DMS 273 (cell line): ENCODE results near the gene CXCL3.

Experiments used
- DNase-seq: peaks from one replicate; lab custom pipeline; 2025; ENCODE audit not compliant: unreplicated experiment; lab: John Stamatoyannopoulos, UW

CXCL3 gene

GRCh38 chr4:74016068-74016467 lies 22.4 kb downstream of the CXCL3 start:
- no peak for DNase-seq

GRCh38 chr4:74015126-74015780 lies 23.2 kb downstream of the CXCL3 start:
- DNase-seq, result no peak

- no peak for DNase-seq
Measured at GRCh38 chr4:74014332-74014731, 24.2 kb downstream of the CXCL3 start.

DNA sequence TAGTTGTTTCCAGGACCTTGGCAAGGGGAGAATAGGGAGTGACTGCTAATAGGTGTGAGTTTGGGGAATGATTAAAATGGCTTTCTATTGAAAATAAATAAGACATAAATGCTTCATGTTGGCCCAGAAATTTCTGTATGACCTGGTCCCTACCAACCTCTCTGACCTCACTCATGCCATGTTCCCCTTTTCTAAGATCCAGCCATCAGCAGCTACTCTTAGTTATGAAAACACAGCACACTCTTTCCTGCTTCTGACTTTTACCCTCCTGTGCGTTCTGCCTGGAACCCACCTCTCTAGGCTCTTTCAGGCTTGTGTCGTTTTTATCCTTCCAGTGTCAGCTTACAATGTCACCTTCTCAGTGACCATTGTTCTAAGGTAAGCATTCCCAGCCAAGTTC lies 25.2 kb downstream of the CXCL3 start:
- no peak for DNase-seq

GRCh38 chr4:74012130-74012529 lies 26.4 kb downstream of the CXCL3 start:
- DNase-seq, result no peak

GRCh38 chr4:74009307-74009706 lies 29.2 kb downstream of the CXCL3 start:
- no peak for DNase-seq

GRCh38 chr4:74006009-74006476 lies 32.4 kb downstream of the CXCL3 start:
- no peak for DNase-seq

DNA sequence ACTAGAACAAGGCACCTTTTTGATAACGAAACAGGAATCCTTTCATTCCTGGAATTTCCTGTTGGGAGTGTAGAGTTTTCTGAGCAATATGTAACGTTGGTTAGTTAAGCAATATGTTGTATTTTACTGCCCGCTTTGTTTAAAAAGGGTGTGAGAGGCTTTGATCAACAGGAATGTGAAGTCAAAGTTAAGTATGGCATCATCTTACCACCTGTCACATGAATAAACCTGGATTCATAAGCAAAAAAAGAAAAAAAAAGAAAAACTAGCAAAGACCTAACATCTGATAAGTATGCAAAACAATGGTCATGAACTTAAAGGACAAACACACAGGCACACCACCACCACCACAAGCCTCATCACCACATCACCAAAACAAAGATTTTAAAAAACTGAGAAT lies 33.0 kb downstream of the CXCL3 start:
- no peak for DNase-seq

GRCh38 chr4:74004668-74005067 lies 33.8 kb downstream of the CXCL3 start:
- no peak for DNase-seq

DNA sequence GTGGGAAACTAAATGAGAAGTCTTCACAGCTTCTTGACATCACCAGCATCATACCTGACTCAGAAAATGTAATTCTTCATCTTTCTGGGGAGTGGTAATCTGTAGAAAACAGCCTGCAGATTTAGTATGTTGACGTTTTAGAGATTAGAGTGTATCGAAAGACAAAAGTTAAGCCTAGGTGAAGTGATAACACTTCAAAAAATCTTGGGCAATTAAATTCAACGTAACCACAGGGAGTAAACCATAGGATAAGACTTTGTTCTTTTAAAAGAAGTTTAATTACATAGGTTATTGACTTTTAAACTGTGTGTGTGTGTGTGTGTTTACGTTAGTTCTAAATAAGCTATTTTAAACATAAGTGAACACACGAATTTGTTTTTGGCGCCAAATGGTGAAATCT lies 38.2 kb downstream of the CXCL3 start:
- no peak for DNase-seq

- no peak for DNase-seq
Measured at GRCh38 chr4:73998040-73999011, 40.2 kb downstream of the CXCL3 start, which contains the start of gene CXCL5. CXCL5 (minus strand) TSS chr4:73998677; CDS start chr4:73998581, 96 bp downstream.

- DNase-seq, result no peak
Measured at GRCh38 chr4:73992050-73992449, 46.4 kb downstream of the CXCL3 start.

DNA sequence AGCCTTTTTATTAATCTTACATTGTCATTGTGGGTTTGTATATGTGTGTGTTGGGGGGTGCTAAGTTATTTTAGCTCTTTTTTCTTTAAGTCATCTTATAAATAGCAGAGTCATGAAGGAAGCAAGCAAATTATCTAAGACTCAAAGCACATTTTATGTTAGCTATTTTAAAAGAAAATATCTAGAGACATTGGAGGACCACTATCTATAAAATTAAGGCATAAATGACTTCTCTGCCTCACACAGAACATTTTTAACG lies 46.8 kb downstream of the CXCL3 start:
- DNase-seq, result no peak

GRCh38 chr4:73990988-73991741 lies 47.3 kb downstream of the CXCL3 start:
- no peak for DNase-seq

DNA sequence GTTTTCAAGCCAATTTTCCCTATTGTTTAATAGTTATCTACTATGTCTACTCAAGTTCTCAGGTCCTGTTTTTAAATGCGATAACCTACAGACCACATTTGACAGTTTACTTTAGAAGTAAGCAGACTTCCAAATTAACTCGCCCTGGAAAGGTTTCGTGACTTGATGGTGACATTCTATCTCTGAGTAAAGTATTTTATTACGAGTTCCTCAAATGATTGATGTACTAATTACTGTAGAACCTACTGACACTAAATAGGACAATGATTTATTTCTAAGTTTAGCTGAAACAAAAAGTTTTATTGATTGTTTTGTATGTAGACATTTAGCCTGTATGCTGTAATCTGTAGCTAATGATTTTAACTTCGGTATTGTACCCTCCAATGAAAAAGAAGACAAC lies 48.6 kb downstream of the CXCL3 start:
- DNase-seq, result no peak

DNA sequence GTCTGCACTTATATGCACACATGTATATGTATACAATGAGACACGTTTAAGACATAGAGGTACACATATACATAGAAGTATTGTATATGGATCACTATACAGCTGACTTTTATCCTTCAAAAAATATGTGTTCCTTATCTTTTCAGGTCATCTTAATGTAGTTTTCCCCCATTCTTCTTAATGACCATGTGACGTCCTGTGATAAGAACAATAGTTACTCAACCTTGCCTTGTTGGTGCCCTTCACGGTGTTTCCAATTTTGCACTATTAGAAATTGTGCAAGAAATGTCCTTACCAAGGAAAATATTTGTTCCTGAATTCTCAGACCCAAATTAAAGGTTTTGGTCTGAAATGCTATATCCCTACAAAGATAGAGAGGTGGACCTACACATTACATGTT lies 49.5 kb downstream of the CXCL3 start:
- DNase-seq, result no peak

DNA sequence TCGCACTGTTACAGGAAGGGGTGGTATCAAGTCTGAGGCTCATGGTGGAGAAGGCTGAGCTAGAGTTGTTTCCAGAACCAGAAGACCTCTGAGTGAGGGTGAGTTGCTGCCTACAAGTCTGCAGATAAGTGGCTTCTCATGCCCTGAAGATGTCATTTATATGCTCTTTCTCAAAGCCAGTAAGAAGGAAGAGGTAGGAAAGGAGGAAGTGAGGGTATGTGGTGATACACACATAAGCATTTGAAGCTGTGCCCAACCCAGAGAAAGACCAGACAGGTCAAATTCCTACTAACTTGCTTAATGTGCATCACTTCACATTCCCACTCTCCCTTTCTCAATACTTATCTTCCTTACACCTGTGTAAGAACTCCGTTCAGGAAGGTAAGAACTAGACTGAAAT lies 50.4 kb downstream of the CXCL3 start, which contains the start of gene PPBP:
PPBP (minus strand) TSS at position 130 of the 400 bp plus-strand sequence; CDS start at position 43, 87 bp downstream.
- no peak for DNase-seq
